IMR-90 (cell line): ENCODE results near the gene PEX16. TPM values are rescaled to one million over a fixed set of nuclear protein-coding genes. Genes with fewer than 3 reads are reported as not detected.

ENCODE experiments used
- ATAC-seq: fragments of 200-7000 bp; cut with Tn5 transposase; 2 replicates; pipeline ENCODE4 v1.9.1; 2020; ENCODE audit warnings: low read depth, mild to moderate bottlenecking, moderate library complexity
- BruUV-seq: library from RNA; stranded (reverse); fragments of 400-500 nt; replicated peaks from 2 replicates; lab custom pipeline; 2021; lab: Mats Ljungman, UMichigan
- CTCF ChIA-PET: fragments of 300-600 bp; formaldehyde crosslinking; extraction: SDS; loops from one replicate; lab custom pipeline; 2021; ENCODE audit warnings: antibody characterized with exemption; lab: Yijun Ruan, JAX
- POLR2A ChIA-PET: fragments of 300-600 bp; sonication (Branson Sonifier 250); formaldehyde crosslinking; loops from one replicate; lab custom pipeline; 2022; ENCODE audit warnings: antibody characterized with exemption; ENCODE audit not compliant: unreplicated experiment; lab: Charles Lee
- DNase-seq: peaks from one replicate; pipeline ENCODE4 v3.0.0; 2013
- H2AFZ ChIP-seq: replicated peaks from 2 replicates; pipeline ENCODE3; 2013; ENCODE audit warnings: low read length, mild to moderate bottlenecking; ENCODE audit not compliant: poor library complexity
- H2AK5ac ChIP-seq: 2 replicates; pipeline ENCODE4 v1.6.1; 2013; ENCODE audit warnings: low read depth, low read length, inconsistent platforms
- H2AK9ac ChIP-seq: replicated peaks from 2 replicates; pipeline ENCODE3; 2013; ENCODE audit warnings: mild to moderate bottlenecking, low read depth, low read length, moderate library complexity; ENCODE audit not compliant: poor library complexity
- H2BK120ac ChIP-seq: 2 replicates; pipeline ENCODE4 v1.6.1; 2013; ENCODE audit warnings: low read depth, low read length, inconsistent platforms
- H2BK15ac ChIP-seq: 3 replicates; pipeline ENCODE4 v1.6.1; 2013; ENCODE audit warnings: low read depth, low read length, inconsistent platforms
- H2BK20ac ChIP-seq: 2 replicates; pipeline ENCODE4 v1.6.1; 2013; ENCODE audit warnings: low read depth, mild to moderate bottlenecking, inconsistent platforms, low read length, moderate library complexity
- H2BK5ac ChIP-seq: 2 replicates; pipeline ENCODE4 v1.6.1; 2013; ENCODE audit warnings: mild to moderate bottlenecking, low read depth, low read length, inconsistent platforms; ENCODE audit not compliant: poor library complexity, severe bottlenecking
- H3K14ac ChIP-seq: replicated peaks from 2 replicates; pipeline ENCODE4 v1.6.1; 2013; ENCODE audit warnings: low read depth, low read length, inconsistent platforms
- H3K18ac ChIP-seq: 2 replicates; pipeline ENCODE4 v1.6.1; 2013; ENCODE audit warnings: low read depth, low read length, control low read depth
- H3K23ac ChIP-seq: 2 replicates; pipeline ENCODE4 v1.6.1; 2013; ENCODE audit warnings: low read depth, low read length, inconsistent platforms
- H3K27ac ChIP-seq: 2 replicates; pipeline ENCODE4 v1.5.1; 2013; ENCODE audit warnings: mild to moderate bottlenecking, control low read depth, low read length; ENCODE audit not compliant: insufficient read depth
- H3K27me3 ChIP-seq: 2 replicates; pipeline ENCODE4 v1.6.1; 2013; ENCODE audit warnings: low read length; ENCODE audit not compliant: control insufficient read depth, insufficient read depth
- H3K36me3 ChIP-seq: 2 replicates; pipeline ENCODE4 v1.6.1; 2013; ENCODE audit warnings: low read length, mixed read lengths; ENCODE audit not compliant: control insufficient read depth, insufficient read depth
- H3K4ac ChIP-seq: 2 replicates; pipeline ENCODE4 v1.6.1; 2013; ENCODE audit warnings: low read depth, low read length, inconsistent platforms
- H3K4me1 ChIP-seq: 2 replicates; pipeline ENCODE4 v1.6.1; 2013; ENCODE audit warnings: low read length, mixed read lengths; ENCODE audit not compliant: control insufficient read depth, insufficient read depth
- H3K4me2 ChIP-seq: 2 replicates; pipeline ENCODE4 v1.6.1; 2013; ENCODE audit warnings: low read depth, mild to moderate bottlenecking, control low read depth, low read length, moderate library complexity
- H3K4me3 ChIP-seq: 2 replicates; pipeline ENCODE4 v1.5.1; 2013; ENCODE audit warnings: low read depth, mild to moderate bottlenecking, control low read depth, low read length, moderate library complexity; ENCODE audit not compliant: insufficient read depth
- H3K56ac ChIP-seq: 2 replicates; pipeline ENCODE4 v1.6.1; 2013; ENCODE audit warnings: low read length, inconsistent platforms; ENCODE audit not compliant: insufficient read depth; ENCODE audit errors: extremely low read depth
- H3K79me1 ChIP-seq, 2 experiments: 2 replicates each; pipeline ENCODE4 v1.6.1; 2013; ENCODE audit warnings: low read length in 2 of 2, inconsistent platforms in 1 of 2, low read depth in 1 of 2
- H3K9ac ChIP-seq: 2 replicates; pipeline ENCODE4 v1.6.1; 2013; ENCODE audit warnings: low read depth, low read length, control low read depth
- H3K9me1 ChIP-seq: 2 replicates; pipeline ENCODE4 v1.6.1; 2013; ENCODE audit warnings: low read length, inconsistent platforms; ENCODE audit not compliant: insufficient read depth
- H3K9me3 ChIP-seq: 2 replicates; pipeline ENCODE4 v1.6.1; 2013; ENCODE audit warnings: low read length; ENCODE audit not compliant: control insufficient read depth, insufficient read depth
- H4K20me1 ChIP-seq: 2 replicates; pipeline ENCODE4 v1.6.1; 2013; ENCODE audit warnings: low read length, inconsistent platforms; ENCODE audit not compliant: insufficient read depth
- H4K5ac ChIP-seq: 2 replicates; pipeline ENCODE4 v1.6.1; 2013; ENCODE audit warnings: mild to moderate bottlenecking, low read depth, low read length, control low read depth
- H4K8ac ChIP-seq, 2 experiments: 2 replicates each; pipeline ENCODE4 v1.6.1; 2013; ENCODE audit warnings: low read depth in 2 of 2, low read length in 2 of 2, control low read depth in 1 of 2, inconsistent platforms in 1 of 2
- H4K91ac ChIP-seq: 2 replicates; pipeline ENCODE4 v1.6.1; 2013; ENCODE audit warnings: low read depth, low read length, inconsistent platforms; ENCODE audit not compliant: insufficient read depth
- BHLHE40 ChIP-seq: fragments of 150-350 bp; IDR thresholded peaks from 2 replicates; pipeline ENCODE4 v1.6.1; 2016; ENCODE audit warnings: mild to moderate bottlenecking, low read depth, low read length
- CEBPB ChIP-seq: IDR thresholded peaks from 2 replicates; pipeline ENCODE4 v1.6.1; 2012; ENCODE audit warnings: low read depth, low read length, improper control_type of control experiment
- CHD1 ChIP-seq: IDR thresholded peaks from 2 replicates; pipeline ENCODE4 v1.6.1; 2012; ENCODE audit warnings: low read depth, low read length, improper control_type of control experiment
- CTCF ChIP-seq: conservative IDR thresholded peaks from 2 replicates; pipeline ENCODE4 v1.5.1; 2012; ENCODE audit warnings: mild to moderate bottlenecking, low read depth, low read length, improper control_type of control experiment
- ELK1 ChIP-seq: fragments of 150-350 bp; IDR thresholded peaks from 2 replicates; pipeline ENCODE4 v1.6.1; 2016; ENCODE audit warnings: low read depth, mild to moderate bottlenecking, low read length, moderate library complexity, borderline replicate concordance
- FOS ChIP-seq: fragments of 150-350 bp; IDR thresholded peaks from 2 replicates; pipeline ENCODE4 v1.6.1; 2016; ENCODE audit warnings: low read depth, low read length
- MAFK ChIP-seq: IDR thresholded peaks from 2 replicates; pipeline ENCODE4 v1.6.1; 2012; ENCODE audit warnings: low read depth, low read length, improper control_type of control experiment
- MAZ ChIP-seq: IDR thresholded peaks from 2 replicates; pipeline ENCODE4 v1.6.1; 2012; ENCODE audit warnings: low read depth, mild to moderate bottlenecking, low read length, improper control_type of control experiment, moderate library complexity, borderline replicate concordance
- MXI1 ChIP-seq: IDR thresholded peaks from 2 replicates; pipeline ENCODE4 v1.6.1; 2012; ENCODE audit warnings: low read depth, mild to moderate bottlenecking, low read length, moderate library complexity, borderline replicate concordance
- NFE2L2 ChIP-seq: fragments of 150-350 bp; IDR thresholded peaks from 2 replicates; pipeline ENCODE4 v1.6.1; 2016; ENCODE audit warnings: low read depth, mild to moderate bottlenecking, low read length
- POLR2A ChIP-seq: IDR thresholded peaks from 2 replicates; pipeline ENCODE4 v1.6.1; 2012; ENCODE audit warnings: mild to moderate bottlenecking, low read depth, low read length
- RAD21 ChIP-seq: IDR thresholded peaks from 2 replicates; pipeline ENCODE4 v1.6.1; 2012; ENCODE audit warnings: low read length, improper control_type of control experiment
- RCOR1 ChIP-seq: IDR thresholded peaks from 2 replicates; pipeline ENCODE4 v1.6.1; 2012; ENCODE audit warnings: mild to moderate bottlenecking, low read length, improper control_type of control experiment; ENCODE audit not compliant: insufficient replicate concordance
- RFX5 ChIP-seq: IDR thresholded peaks from 2 replicates; pipeline ENCODE4 v1.8.0; 2012; ENCODE audit warnings: low read depth, mild to moderate bottlenecking, low read length, moderate library complexity
- SMC3 ChIP-seq: fragments of 150-350 bp; IDR thresholded peaks from 2 replicates; pipeline ENCODE4 v1.6.1; 2016; ENCODE audit warnings: low read depth, mild to moderate bottlenecking, antibody characterized with exemption, low read length, moderate library complexity
- USF2 ChIP-seq: fragments of 150-350 bp; IDR thresholded peaks from 2 replicates; pipeline ENCODE4 v1.6.1; 2017; ENCODE audit warnings: mild to moderate bottlenecking, antibody characterized with exemption, low read length, low read depth
- WGBS, 2 experiments: methylation state at CpG; one replicate each; pipeline versions ENCODE4 v1.1.5 to v1.1.7; 2013; ENCODE audit warnings: missing lambda C conversion rate in 2 of 2; ENCODE audit not compliant: insufficient read length in 1 of 2; ENCODE audit errors: extremely low coverage in 2 of 2; 5-methylcytosine and 5-hydroxymethylcytosine counted together
- dilution Hi-C: fragments of 300-500 bp; cut with HindIII; formaldehyde crosslinking; loops from one replicate; pipeline ENCODE4 v1.14.3; 2018; ENCODE audit warnings: low sequenced_read_pairs; ENCODE audit not compliant: unreplicated experiment
- in situ Hi-C: fragments of 300-500 bp; cut with MboI; formaldehyde crosslinking; loops from 3 replicates; pipeline ENCODE4 v1.14.3; 2019; ENCODE audit warnings: low sequenced_read_pairs, inconsistent platforms, mixed read lengths
- intact Hi-C: fragments of 100-400 bp; cut with micrococcal nuclease; formaldehyde crosslinking; loops from 2 replicates; pipeline ENCODE4 v1.10.0; 2022
- polyA plus RNA-seq, 3 experiments: library from polyadenylated mRNA; depleted of rRNA; stranded (reverse); fragments of >200 nt; gene quantifications; 2 replicates each; pipeline ENCODE4 v1.2.3, GENCODE V29; 2012; ENCODE audit warnings: low replicate concordance in 1 of 3
- total RNA-seq: library from RNA; depleted of rRNA; stranded (reverse); fragments of >200 nt; gene quantifications from 2 replicates; pipeline ENCODE4 v1.2.3, GENCODE V29; 2012

PEX16 gene
- total and polyA plus RNA-seq, 2 of the 4 experiments (the other 2 are of a cell fraction) = 17.9 to 23.3 TPM

DNA sequence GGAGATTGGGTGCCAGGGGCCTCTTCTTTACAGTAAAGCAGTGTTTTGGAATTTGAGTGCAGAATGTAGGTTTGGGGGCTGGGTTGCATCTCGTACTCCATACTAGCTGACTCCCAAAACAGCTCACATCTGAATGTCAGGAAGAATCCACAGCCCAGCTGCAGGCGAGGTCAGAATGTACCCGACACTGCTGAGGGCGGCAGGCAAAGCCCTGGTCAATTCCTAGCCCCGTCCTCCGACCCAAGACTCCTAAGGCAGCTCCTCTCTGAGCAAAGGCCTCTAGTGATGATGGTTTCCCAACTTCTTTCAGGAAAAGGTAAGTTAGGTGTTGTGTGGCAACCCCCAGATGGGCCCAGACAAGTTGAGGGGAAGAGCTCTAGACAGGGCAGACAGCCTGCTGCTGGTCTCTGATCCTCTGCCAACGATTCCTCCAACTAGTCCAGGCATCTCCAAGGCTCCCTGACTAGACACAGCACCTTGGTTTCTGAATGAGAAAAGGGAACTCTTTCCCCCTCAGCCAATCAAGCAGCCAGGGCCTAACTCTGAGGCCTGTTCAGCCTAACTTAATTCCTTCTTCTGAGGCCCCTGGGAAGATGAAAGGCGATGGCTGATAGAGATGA, 13.4 kb upstream of the PEX16 start:
- H3K56ac ChIP-seq = no peak overlapping the region
- no peak overlapping the region for H3K18ac ChIP-seq
- no peak overlapping the region for H3K4ac ChIP-seq
- no peak overlapping the region for H2AFZ ChIP-seq
- H3K4me2 ChIP-seq = no peak overlapping the region
- H3K27ac ChIP-seq = no peak overlapping the region
- no peak overlapping the region for H3K14ac ChIP-seq
- peaks cover 7% of the 10 kb centered on the region; the same call in 1 of the 2 replicates for H4K20me1 ChIP-seq
- no peaks in the 10 kb centered on the region; the same call in 1 of the 2 replicates for H3K4me1 ChIP-seq
- H3K9me3 ChIP-seq = no peaks in the 10 kb centered on the region
- H2BK20ac ChIP-seq = no peak overlapping the region
- in situ Hi-C loops = no loop called here
- peak; percentile 15; the same call in 1 of the 2 replicates for ATAC-seq
- WGBS, 2 experiments = 67% methylated on average over 3 of the region's 8 CpGs; no CpG with 5 or more reads in 1 of the 2 experiments
- H2BK15ac ChIP-seq = no peak overlapping the region
- no peak overlapping the region for H3K4me3 ChIP-seq
- no peak overlapping the region for H2AK5ac ChIP-seq
- CTCF ChIA-PET = no interaction called here
- no peak for DNase-seq
- intact Hi-C loops = no loop called here
- no peak overlapping the region for H3K9ac ChIP-seq
- TF ChIP-seq USF2 (no peak), RFX5 (no peak), MAFK (no peak), RAD21 (no peak), POLR2A (no peak), FOS (no peak), BHLHE40 (no peak), CHD1 (no peak), MXI1 (no peak), CTCF (no peak), SMC3 (no peak), CEBPB (no peak), ELK1 (no peak), MAZ (no peak), RCOR1 (no peak), NFE2L2 (no peak)
- no peak overlapping the region for H4K8ac ChIP-seq
- no peak overlapping the region for H2AK9ac ChIP-seq
- H3K79me1 ChIP-seq = no peaks in the 10 kb centered on the region
- no TSS peak for BruUV-seq
- H3K23ac ChIP-seq = no peak overlapping the region
- H3K9me1 ChIP-seq = no peaks in the 10 kb centered on the region
- H3K36me3 ChIP-seq = peaks cover 39% of the 10 kb centered on the region
- H2BK120ac ChIP-seq = no peak overlapping the region
- H4K5ac ChIP-seq = no peak overlapping the region
- POLR2A ChIA-PET = no interaction called here
- H2BK5ac ChIP-seq = no peak overlapping the region
- no peak overlapping the region for H4K91ac ChIP-seq
- H3K27me3 ChIP-seq = peaks cover 6% of the 10 kb centered on the region; the same call in 1 of the 2 replicates
- dilution Hi-C loops = no loop called here
